SK-N-SH treated with all-trans-retinoic acid at 6 μM for 48 hours (cell line): Measurements from ENCODE around the gene HPS4.

Experiments used
- ARNTL ChIP-seq: fragments of 450-650 bp; formaldehyde crosslinking; IDR thresholded peaks from 2 replicates; pipeline ENCODE4 v1.5.0; 2020; ENCODE audit warnings: low read depth, mild to moderate bottlenecking, moderate library complexity, borderline replicate concordance
- BACH2 ChIP-seq: fragments of 250-450 bp; sonication (Bioruptor Pico); IDR thresholded peaks from 2 replicates; pipeline ENCODE4 v1.9.0; 2021; ENCODE audit warnings: mild to moderate bottlenecking, borderline replicate concordance
- CREB5 ChIP-seq: fragments of 250-450 bp; sonication (Bioruptor Pico); IDR thresholded peaks from 2 replicates; pipeline ENCODE4 v1.5.1; 2020; ENCODE audit warnings: low read depth, mild to moderate bottlenecking, moderate library complexity
- PATZ1 ChIP-seq: fragments of 250-450 bp; sonication (Bioruptor Pico); IDR thresholded peaks from 2 replicates; pipeline ENCODE4 v1.8.0; 2020; ENCODE audit warnings: mild to moderate bottlenecking, moderate library complexity, borderline replicate concordance
- RARB ChIP-seq: fragments of 250-450 bp; sonication (Bioruptor Pico); IDR thresholded peaks from 2 replicates; pipeline ENCODE4 v1.8.0; 2021; ENCODE audit warnings: mild to moderate bottlenecking, moderate library complexity
- ZFP30 ChIP-seq: fragments of 450-650 bp; formaldehyde crosslinking; IDR thresholded peaks from 2 replicates; pipeline ENCODE4 v1.5.0; 2022; ENCODE audit warnings: mild to moderate bottlenecking, moderate library complexity

GRCh38 chr22:26485013-26485412, 1.4 kb upstream of the HPS4 start:
- TF ChIP-seq RARB (CRISPR knock-in tag) = no peak
- TF ChIP-seq CREB5 (CRISPR knock-in tag) = no peak
- no peak for TF ChIP-seq ARNTL (CRISPR knock-in tag)
- no peak for TF ChIP-seq ZFP30 (CRISPR knock-in tag)
- TF ChIP-seq BACH2 (CRISPR knock-in tag) = no peak
- TF ChIP-seq PATZ1 = no peak
